Naive B cell (primary cell): ENCODE data around the gene RBBP6. TPM values are rescaled to one million over a fixed set of nuclear protein-coding genes. Genes with fewer than 3 reads are reported as not detected.
"Not testable (repeated sequence)": the region's sequence is repeated elsewhere in the genome, so short reads cannot be mapped to it uniquely, and the experiment has no call there.

Experiments
- ATAC-seq, 2 donors: fragments of 150-1000 bp; cut with Tn5 transposase; 2 replicates each; pipeline ENCODE4 v1.10.0; 2021; ENCODE audit warnings: low read depth in 2 of 2, mild to moderate bottlenecking in 2 of 2, moderate library complexity in 2 of 2
- DNase-seq: peaks from one replicate; pipeline ENCODE4 v3.0.0; 2022
- H3K27ac Mint-ChIP-seq, 6 donors: one replicate each; pipeline ENCODE4 v1.8.0; 2020 to 2022; ENCODE audit warnings: mild to moderate bottlenecking in 6 of 6, mixed read lengths in 6 of 6, moderate library complexity in 5 of 6, inconsistent platforms in 2 of 6
- H3K27me3 Mint-ChIP-seq, 3 donors: one replicate each; pipeline ENCODE4 v1.8.0; 2021 to 2022; ENCODE audit warnings: mixed read lengths in 3 of 3, mild to moderate bottlenecking in 1 of 3
- H3K36me3 Mint-ChIP-seq, 2 donors: one replicate each; pipeline ENCODE4 v1.8.0; 2020 to 2022; ENCODE audit warnings: mixed read lengths in 2 of 2, inconsistent platforms in 1 of 2, mild to moderate bottlenecking in 1 of 2
- H3K4me1 Mint-ChIP-seq, 3 donors: one replicate each; pipeline ENCODE4 v1.8.0; 2020 to 2022; ENCODE audit warnings: mixed read lengths in 3 of 3, inconsistent platforms in 1 of 3, mild to moderate bottlenecking in 1 of 3, moderate library complexity in 1 of 3
- H3K4me3 Mint-ChIP-seq, 8 donors: one replicate each; pipeline ENCODE4 v1.8.0; 2020 to 2022; ENCODE audit warnings: mild to moderate bottlenecking in 8 of 8, mixed read lengths in 8 of 8, moderate library complexity in 8 of 8, inconsistent platforms in 2 of 8
- H3K9me3 Mint-ChIP-seq, 7 donors: one replicate each; pipeline ENCODE4 v1.8.0; 2020 to 2022; ENCODE audit warnings: mixed read lengths in 7 of 7, mild to moderate bottlenecking in 5 of 7, inconsistent platforms in 2 of 7, moderate library complexity in 1 of 7
- polyA plus RNA-seq, 6 donors: library from polyadenylated mRNA; unstranded; fragments of 300-500 nt; fragmentation: Illumina TruSeq; gene quantifications; one replicate each; pipeline ENCODE4 v1.2.3, GENCODE V29; 2021; ENCODE audit warnings: low read depth in 6 of 6

The RBBP6 gene
- polyA plus RNA-seq, result 10 to 100 TPM; 19.6 to 41.1 (median 30.2) TPM

GRCh38 chr16:24539295-24539849 is at the start of gene RBBP6:
TSS of gene RBBP6 (plus strand) at chr16:24539566. CDS start at chr16:24540627, 1,061 bp downstream.
- Mint-ChIP-seq H3K4me3 (peak within 1 kb of the TSS; percentile 93 to 100 (median 100)), H3K27me3 (no peaks in the 10 kb centered on the region), H3K36me3 (no peaks in the 10 kb centered on the region), H3K27ac (peak within 1 kb of the TSS; percentile 98 to 100 (median 100)), H3K9me3 (no peaks in the 10 kb centered on the region), H3K4me1 (peaks cover 35 to 48% (median 43%) of the 10 kb centered on the region in 3 donors)
- ATAC-seq (peak; percentile 89), DNase-seq (peak; percentile 97)

- H3K36me3 Mint-ChIP-seq, result peaks cover 8 to 9% of the 10 kb centered on the region in 2 donors
- H3K4me1 Mint-ChIP-seq, result no peaks in the 10 kb centered on the region
- ATAC-seq, result no peak
- peaks cover 26 to 50% (median 37%) of the 10 kb centered on the region in 3 donors for H3K27me3 Mint-ChIP-seq
- DNase-seq, result no peak
- peaks cover 3 to 18% (median 9%) of the 10 kb centered on the region in 7 donors for H3K9me3 Mint-ChIP-seq
- peak overlapping the region in 1 of 6 donors; percentile 28 for H3K27ac Mint-ChIP-seq
- H3K4me3 Mint-ChIP-seq, result no peak overlapping the region
Measured at GRCh38 chr16:24490866-24491265, 48.5 kb upstream of the RBBP6 start.

DNA sequence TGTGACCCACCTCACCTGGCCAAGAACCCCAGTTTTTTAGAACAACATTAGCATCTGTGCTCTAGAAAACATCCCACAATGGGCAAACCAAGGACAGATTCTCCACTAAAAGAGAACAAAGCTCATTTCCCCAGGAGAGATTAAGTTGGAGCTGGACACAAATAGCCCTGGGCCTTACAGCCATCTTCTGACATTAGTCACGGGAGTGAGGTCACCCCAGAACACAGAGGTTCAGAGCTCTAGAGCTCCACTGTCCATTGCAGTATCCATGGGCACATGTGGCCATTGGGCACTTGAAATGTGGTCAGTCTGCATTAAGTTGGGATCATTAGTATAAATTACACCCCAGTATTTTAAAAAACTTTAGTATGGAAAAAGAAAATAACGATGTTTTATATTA is 47.6 kb upstream of the RBBP6 start:
- no peak overlapping the region for H3K27ac Mint-ChIP-seq
- H3K4me1 Mint-ChIP-seq, result no peaks in the 10 kb centered on the region
- peaks cover 3 to 16% (median 9%) of the 10 kb centered on the region in 7 donors for H3K9me3 Mint-ChIP-seq
- H3K4me3 Mint-ChIP-seq, result no peak overlapping the region
- no peak for ATAC-seq
- H3K27me3 Mint-ChIP-seq, result peaks cover 22 to 50% (median 37%) of the 10 kb centered on the region in 3 donors
- peaks cover 8 to 9% of the 10 kb centered on the region in 2 donors for H3K36me3 Mint-ChIP-seq
- no peak for DNase-seq

GRCh38 chr16:24493821-24494220 is 45.5 kb upstream of the RBBP6 start:
- Mint-ChIP-seq H3K36me3 (peaks cover 2 to 3% of the 10 kb centered on the region in 2 donors), H3K4me3 (no peak overlapping the region), H3K27me3 (peaks cover 22 to 39% (median 30%) of the 10 kb centered on the region in 3 donors), H3K4me1 (no peaks in the 10 kb centered on the region), H3K27ac (no peak overlapping the region), H3K9me3 (peaks cover 0 to 4% (median 0%) of the 10 kb centered on the region in 7 donors)
- DNase-seq (no peak), ATAC-seq (no peak)

DNA sequence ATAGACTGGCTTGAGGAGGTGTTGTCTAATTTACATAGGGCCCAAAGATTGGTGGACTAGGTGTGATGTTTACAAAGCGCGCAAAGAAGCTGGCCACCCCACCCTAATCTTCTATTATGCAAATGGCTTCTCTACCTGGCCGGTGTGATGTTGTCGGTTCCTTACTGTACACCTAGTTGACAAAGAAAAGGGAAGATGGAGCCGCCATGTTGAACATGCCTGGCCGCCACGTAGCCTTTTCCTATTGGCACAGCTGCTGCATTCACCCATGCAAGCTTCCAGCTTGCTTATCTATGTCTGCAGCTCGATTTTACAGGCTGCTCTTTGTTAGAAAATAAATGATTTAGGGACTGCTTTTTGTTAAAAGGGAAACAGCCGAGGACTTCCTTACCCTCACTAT is 44.2 kb upstream of the RBBP6 start:
- not testable (repeated sequence) for H3K9me3 Mint-ChIP-seq, H3K4me3 Mint-ChIP-seq, H3K36me3 Mint-ChIP-seq, H3K4me1 Mint-ChIP-seq, ATAC-seq, DNase-seq
- H3K27me3 Mint-ChIP-seq, result peaks cover 18 to 27% (median 20%) of the 10 kb centered on the region in 3 donors
- H3K27ac Mint-ChIP-seq, result peak overlapping the region in 1 of 6 donors; percentile 49

GRCh38 chr16:24497440-24497839 is 41.9 kb upstream of the RBBP6 start:
- Mint-ChIP-seq H3K9me3 (no peaks in the 10 kb centered on the region), H3K4me3 (no peak overlapping the region), H3K36me3 (no peaks in the 10 kb centered on the region), H3K27me3 (peaks cover 8 to 21% (median 16%) of the 10 kb centered on the region in 3 donors), H3K4me1 (peaks cover 0 to 6% (median 0%) of the 10 kb centered on the region in 3 donors), H3K27ac (no peak overlapping the region)
- DNase-seq (no peak), ATAC-seq (no peak)

GRCh38 chr16:24499193-24499814 is 40.1 kb upstream of the RBBP6 start:
- H3K36me3 Mint-ChIP-seq, result no peaks in the 10 kb centered on the region
- no peaks in the 10 kb centered on the region for H3K9me3 Mint-ChIP-seq
- no peak overlapping the region for H3K27ac Mint-ChIP-seq
- H3K4me1 Mint-ChIP-seq, result peaks cover 0 to 6% (median 0%) of the 10 kb centered on the region in 3 donors
- DNase-seq (no peak), ATAC-seq (no peak)
- no peak overlapping the region for H3K4me3 Mint-ChIP-seq
- peaks cover 8 to 24% (median 14%) of the 10 kb centered on the region in 3 donors for H3K27me3 Mint-ChIP-seq

- no peak overlapping the region for H3K4me3 Mint-ChIP-seq
- no peaks in the 10 kb centered on the region for H3K9me3 Mint-ChIP-seq
- H3K27ac Mint-ChIP-seq, result peak overlapping the region in 2 of 6 donors; percentile 37 to 64
- DNase-seq, result peak; percentile 55
- ATAC-seq, result peak; percentile 88 to 91
- H3K36me3 Mint-ChIP-seq, result no peaks in the 10 kb centered on the region
- peaks cover 0 to 4% (median 0%) of the 10 kb centered on the region in 3 donors for H3K4me1 Mint-ChIP-seq
- H3K27me3 Mint-ChIP-seq, result peaks cover 18 to 41% (median 25%) of the 10 kb centered on the region in 3 donors
Measured at GRCh38 chr16:24504472-24505345, 34.7 kb upstream of the RBBP6 start.

- Mint-ChIP-seq H3K27ac (peak overlapping the region in 1 of 6 donors; percentile 34), H3K4me3 (no peak overlapping the region), H3K9me3 (no peaks in the 10 kb centered on the region), H3K36me3 (no peaks in the 10 kb centered on the region), H3K4me1 (peaks cover 0 to 3% (median 0%) of the 10 kb centered on the region in 3 donors), H3K27me3 (peaks cover 10 to 44% (median 25%) of the 10 kb centered on the region in 3 donors)
- no peak for ATAC-seq
- DNase-seq, result no peak
Measured at GRCh38 chr16:24505959-24506358, 33.4 kb upstream of the RBBP6 start.

DNA sequence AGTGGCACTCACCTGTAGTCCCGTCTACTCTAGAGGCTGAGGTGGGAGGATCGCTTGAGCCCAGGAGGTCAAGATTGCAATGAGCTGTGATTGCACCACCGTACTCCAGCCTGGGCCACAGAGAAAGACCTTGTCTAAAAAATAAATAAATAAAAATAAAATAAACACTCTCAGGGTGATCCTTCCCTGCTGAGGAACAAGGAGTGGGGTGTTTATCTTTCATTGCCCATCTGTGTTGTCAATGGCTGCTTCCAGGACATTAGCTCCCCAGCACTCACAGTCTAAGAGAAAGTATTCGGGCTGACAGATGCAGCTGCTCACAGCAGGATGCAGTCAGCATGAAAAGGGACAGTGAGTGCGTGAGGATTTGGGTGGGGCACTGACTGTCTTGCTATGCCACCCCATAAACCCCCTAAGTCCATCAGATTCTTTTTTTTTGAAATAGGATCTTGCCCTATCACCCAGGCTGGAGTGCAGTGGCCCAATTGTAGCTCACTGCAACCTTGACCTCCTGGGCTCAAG is 31.3 kb upstream of the RBBP6 start:
- no peaks in the 10 kb centered on the region for H3K9me3 Mint-ChIP-seq
- peaks cover 0 to 3% (median 0%) of the 10 kb centered on the region in 3 donors for H3K4me1 Mint-ChIP-seq
- H3K27ac Mint-ChIP-seq, result no peak overlapping the region
- peak overlapping the region in 1 of 8 donors; percentile 29 for H3K4me3 Mint-ChIP-seq
- peaks cover 10 to 36% (median 22%) of the 10 kb centered on the region in 3 donors for H3K27me3 Mint-ChIP-seq
- ATAC-seq (no peak), DNase-seq (no peak)
- no peaks in the 10 kb centered on the region for H3K36me3 Mint-ChIP-seq

- H3K4me1 Mint-ChIP-seq, result peaks cover 0 to 3% (median 0%) of the 10 kb centered on the region in 3 donors
- H3K27ac Mint-ChIP-seq, result no peak overlapping the region
- H3K36me3 Mint-ChIP-seq, result no peaks in the 10 kb centered on the region
- ATAC-seq (no peak), DNase-seq (no peak)
- peaks cover 0 to 1% (median 0%) of the 10 kb centered on the region in 7 donors for H3K9me3 Mint-ChIP-seq
- H3K4me3 Mint-ChIP-seq, result no peak overlapping the region
- peaks cover 10 to 30% (median 17%) of the 10 kb centered on the region in 3 donors for H3K27me3 Mint-ChIP-seq
Measured at GRCh38 chr16:24508614-24509013, 30.8 kb upstream of the RBBP6 start.

GRCh38 chr16:24509536-24509935 is 29.8 kb upstream of the RBBP6 start:
- Mint-ChIP-seq H3K4me3 (no peak overlapping the region), H3K27ac (no peak overlapping the region), H3K4me1 (peaks cover 0 to 3% (median 0%) of the 10 kb centered on the region in 3 donors), H3K9me3 (peaks cover 0 to 1% (median 0%) of the 10 kb centered on the region in 7 donors), H3K36me3 (no peaks in the 10 kb centered on the region), H3K27me3 (peaks cover 4 to 28% (median 17%) of the 10 kb centered on the region in 3 donors)
- no peak for DNase-seq
- ATAC-seq, result no peak

DNA sequence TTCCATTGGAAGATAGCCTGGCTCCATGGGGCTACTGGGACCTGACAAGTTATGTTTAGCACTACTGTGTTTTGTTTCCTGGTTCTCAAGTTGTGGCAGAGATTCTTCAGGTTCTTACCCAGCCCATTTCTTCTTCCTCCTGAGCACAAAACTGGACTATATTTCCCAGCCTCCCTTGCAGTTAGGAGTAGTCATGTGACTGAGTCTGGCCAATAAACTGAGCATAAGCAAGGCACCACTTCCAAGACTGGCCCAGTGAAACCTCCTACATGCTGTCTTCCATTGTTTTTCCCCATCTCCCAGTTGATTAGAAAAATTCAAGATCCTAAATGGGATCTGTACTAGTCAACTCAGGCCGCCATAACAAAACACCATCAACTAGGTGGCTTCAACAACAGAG is 28.2 kb upstream of the RBBP6 start:
- no peaks in the 10 kb centered on the region for H3K4me1 Mint-ChIP-seq
- ATAC-seq (no peak), DNase-seq (no peak)
- no peaks in the 10 kb centered on the region for H3K36me3 Mint-ChIP-seq
- H3K27ac Mint-ChIP-seq, result peak overlapping the region in 1 of 6 donors; percentile 20
- no peak overlapping the region for H3K4me3 Mint-ChIP-seq
- peaks cover 0 to 26% (median 24%) of the 10 kb centered on the region in 3 donors for H3K27me3 Mint-ChIP-seq
- H3K9me3 Mint-ChIP-seq, result peaks cover 0 to 1% (median 0%) of the 10 kb centered on the region in 7 donors
